ENCODE measurements around the gene SLC8A2.
"Not testable (repeated sequence)": the region's sequence is repeated elsewhere in the genome, so short reads cannot be mapped to it uniquely, and the experiment has no call there.

The SLC8A2 gene

GRCh38 chr19:47487551-47488515, 16.1 kb upstream of the SLC8A2 start:
- H3K79me2 ChIP-seq (ENCODE audit: low read length) = peaks cover 10% of the 10 kb centered on the region
- H3K9ac ChIP-seq (ENCODE audit: low read length) = no peak overlapping the region; the same call in 1 of the 2 replicates
- DNase-seq = no peak
- no peaks in the 10 kb centered on the region for H3K36me3 ChIP-seq (replicated peaks; ENCODE audit: insufficient read depth, low read length)
- peak overlapping the region; percentile 44; the same call in 1 of the 2 replicates for H3K27ac ChIP-seq (ENCODE audit: low read length)
- H2AFZ ChIP-seq (ENCODE audit: low read length) = no peak overlapping the region
- H3K4me2 ChIP-seq (ENCODE audit: low read depth, low read length) = no peak overlapping the region
- H3F3A ChIP-seq (ENCODE audit: insufficient read depth, low read length) = no peaks in the 10 kb centered on the region
- H3K4me1 ChIP-seq (ENCODE audit: low read length) = peaks cover 21% of the 10 kb centered on the region
- H3K9me2 ChIP-seq (replicated peaks; ENCODE audit: insufficient read depth, low read length) = no peaks in the 10 kb centered on the region
- no peak overlapping the region for H3K4me3 ChIP-seq (ENCODE audit: low read length)
- no peak for TF ChIP-seq CTCF (IDR thresholded peaks at IDR 0.05; ENCODE audit: low read length)
- TF ChIP-seq EZH2 (optimal IDR thresholded peaks at IDR 0.05; ENCODE audit: low read depth, low read length) = no peak
- TF ChIP-seq EZH2phosphoT487 (IDR thresholded peaks at IDR 0.05; ENCODE audit: low read length) = no peak
- H3K27me3 ChIP-seq (replicated peaks; ENCODE audit: insufficient read depth, low read length) = no peaks in the 10 kb centered on the region
- no peaks in the 10 kb centered on the region for H3K9me3 ChIP-seq (replicated peaks; ENCODE audit: insufficient read depth, low read length)
- H4K20me1 ChIP-seq (ENCODE audit: insufficient read depth, low read length) = no peaks in the 10 kb centered on the region

- no peaks in the 10 kb centered on the region for H3K36me3 ChIP-seq (replicated peaks; ENCODE audit: insufficient read depth, low read length)
- no peak for DNase-seq
- H3K9me2 ChIP-seq (replicated peaks; ENCODE audit: insufficient read depth, low read length) = no peaks in the 10 kb centered on the region
- H3K79me2 ChIP-seq (ENCODE audit: low read length) = peaks cover 10% of the 10 kb centered on the region
- H3K27ac ChIP-seq (ENCODE audit: low read length) = peak overlapping the region; percentile 44; the same call in 1 of the 2 replicates
- TF ChIP-seq EZH2 (optimal IDR thresholded peaks at IDR 0.05; ENCODE audit: low read depth, low read length) (no peak), EZH2phosphoT487 (IDR thresholded peaks at IDR 0.05; ENCODE audit: low read length) (no peak), CTCF (IDR thresholded peaks at IDR 0.05; ENCODE audit: low read length) (no peak)
- no peak overlapping the region for H3K4me3 ChIP-seq (ENCODE audit: low read length)
- H3F3A ChIP-seq (ENCODE audit: insufficient read depth, low read length) = no peaks in the 10 kb centered on the region
- H3K9ac ChIP-seq (ENCODE audit: low read length) = no peak overlapping the region
- H3K4me2 ChIP-seq (ENCODE audit: low read depth, low read length) = no peak overlapping the region
- H3K4me1 ChIP-seq (ENCODE audit: low read length) = peaks cover 21% of the 10 kb centered on the region
- no peaks in the 10 kb centered on the region for H3K9me3 ChIP-seq (replicated peaks; ENCODE audit: insufficient read depth, low read length)
- H3K27me3 ChIP-seq (replicated peaks; ENCODE audit: insufficient read depth, low read length) = no peaks in the 10 kb centered on the region
- no peaks in the 10 kb centered on the region for H4K20me1 ChIP-seq (ENCODE audit: insufficient read depth, low read length)
- no peak overlapping the region for H2AFZ ChIP-seq (ENCODE audit: low read length)
These were observed 15.2 kb upstream of the SLC8A2 start for GRCh38 chr19:47486900-47487299.

GRCh38 chr19:47486220-47486619, 14.5 kb upstream of the SLC8A2 start:
- H3K4me1 ChIP-seq (ENCODE audit: low read length) = peaks cover 21% of the 10 kb centered on the region
- H3K4me3 ChIP-seq (ENCODE audit: low read length); H3K27ac ChIP-seq (ENCODE audit: low read length); H3K9me3 ChIP-seq (replicated peaks; ENCODE audit: insufficient read depth, low read length); H3K9ac ChIP-seq (ENCODE audit: low read length); H3K79me2 ChIP-seq (ENCODE audit: low read length); DNase-seq; H4K20me1 ChIP-seq (ENCODE audit: insufficient read depth, low read length); H3K27me3 ChIP-seq (replicated peaks; ENCODE audit: insufficient read depth, low read length); H3K9me2 ChIP-seq (replicated peaks; ENCODE audit: insufficient read depth, low read length); H3K4me2 ChIP-seq (ENCODE audit: low read depth, low read length); H3F3A ChIP-seq (ENCODE audit: insufficient read depth, low read length); H3K36me3 ChIP-seq (replicated peaks; ENCODE audit: insufficient read depth, low read length); H2AFZ ChIP-seq (ENCODE audit: low read length): not testable (repeated sequence)

- H3K4me1 ChIP-seq (ENCODE audit: low read length) = peaks cover 15% of the 10 kb centered on the region
- no peaks in the 10 kb centered on the region for H3F3A ChIP-seq (ENCODE audit: insufficient read depth, low read length)
- peak overlapping the region; percentile 81; the same call in 1 of the 2 replicates for H3K27ac ChIP-seq (ENCODE audit: low read length)
- no peaks in the 10 kb centered on the region for H3K9me3 ChIP-seq (replicated peaks; ENCODE audit: insufficient read depth, low read length)
- H3K27me3 ChIP-seq (replicated peaks; ENCODE audit: insufficient read depth, low read length) = peaks cover 6% of the 10 kb centered on the region; the same call in 1 of the 2 replicates
- no peak for TF ChIP-seq CTCF (IDR thresholded peaks at IDR 0.05; ENCODE audit: low read length)
- TF ChIP-seq EZH2 (optimal IDR thresholded peaks at IDR 0.05; ENCODE audit: low read depth, low read length) = no peak
- no peak for TF ChIP-seq EZH2phosphoT487 (IDR thresholded peaks at IDR 0.05; ENCODE audit: low read length)
- H3K4me3 ChIP-seq (ENCODE audit: low read length) = peak overlapping the region; percentile 97
- no peak for DNase-seq
- peak overlapping the region; percentile 94; the same call in 1 of the 2 replicates for H3K9ac ChIP-seq (ENCODE audit: low read length)
- H2AFZ ChIP-seq (ENCODE audit: low read length) = no peak overlapping the region
- no peaks in the 10 kb centered on the region for H4K20me1 ChIP-seq (ENCODE audit: insufficient read depth, low read length)
- no peaks in the 10 kb centered on the region for H3K9me2 ChIP-seq (replicated peaks; ENCODE audit: insufficient read depth, low read length)
- no peaks in the 10 kb centered on the region for H3K36me3 ChIP-seq (replicated peaks; ENCODE audit: insufficient read depth, low read length)
- peaks cover 10% of the 10 kb centered on the region for H3K79me2 ChIP-seq (ENCODE audit: low read length)
- peak overlapping the region; percentile 77 for H3K4me2 ChIP-seq (ENCODE audit: low read depth, low read length)
These were observed 13.5 kb upstream of the SLC8A2 start for GRCh38 chr19:47485210-47485609.
